Progenitor cell of endocrine pancreas (in vitro differentiated cells): ENCODE measurements around the gene IHH. TPM values are rescaled to one million over a fixed set of nuclear protein-coding genes. Genes with fewer than 3 reads are reported as not detected.

ENCODE experiments used
- DNase-seq: peaks from one replicate; pipeline ENCODE4 v3.0.0; 2021; ENCODE audit warnings: low spot score; ENCODE audit not compliant: unreplicated experiment
- H3K27ac Mint-ChIP-seq: 2 replicates; pipeline ENCODE4 v1.8.0; 2021; ENCODE audit warnings: mild to moderate bottlenecking, moderate library complexity, mixed read lengths
- H3K27me3 Mint-ChIP-seq: 2 replicates; pipeline ENCODE4 v1.8.0; 2021; ENCODE audit warnings: mixed read lengths
- H3K36me3 Mint-ChIP-seq: 2 replicates; pipeline ENCODE4 v1.8.0; 2022; ENCODE audit warnings: mixed read lengths; ENCODE audit not compliant: insufficient read depth
- H3K4me1 Mint-ChIP-seq: 2 replicates; pipeline ENCODE4 v1.8.0; 2021; ENCODE audit warnings: low read depth, mixed read lengths
- H3K4me3 Mint-ChIP-seq: 2 replicates; pipeline ENCODE4 v1.8.0; 2021; ENCODE audit warnings: low read depth, mild to moderate bottlenecking, moderate library complexity, mixed read lengths
- H3K9me3 Mint-ChIP-seq: 2 replicates; pipeline ENCODE4 v1.8.0; 2021; ENCODE audit warnings: low read depth, mixed read lengths
- total RNA-seq: library from RNA; stranded (reverse); gene quantifications from 2 replicates; pipeline ENCODE4 v1.2.1, GENCODE V29; 2021
- TF ChIP-seq, protein P1 (sequence below): fragments of 200-600 bp; sonication (generic); IDR thresholded peaks from one replicate; pipeline ENCODE4 v1.5.0; 2021; ENCODE audit warnings: antibody characterized with exemption, mild to moderate bottlenecking; ENCODE audit not compliant: unreplicated experiment

The IHH gene
- total RNA-seq, 1 donor from 2014 or later: 17.3 TPM

DNA sequence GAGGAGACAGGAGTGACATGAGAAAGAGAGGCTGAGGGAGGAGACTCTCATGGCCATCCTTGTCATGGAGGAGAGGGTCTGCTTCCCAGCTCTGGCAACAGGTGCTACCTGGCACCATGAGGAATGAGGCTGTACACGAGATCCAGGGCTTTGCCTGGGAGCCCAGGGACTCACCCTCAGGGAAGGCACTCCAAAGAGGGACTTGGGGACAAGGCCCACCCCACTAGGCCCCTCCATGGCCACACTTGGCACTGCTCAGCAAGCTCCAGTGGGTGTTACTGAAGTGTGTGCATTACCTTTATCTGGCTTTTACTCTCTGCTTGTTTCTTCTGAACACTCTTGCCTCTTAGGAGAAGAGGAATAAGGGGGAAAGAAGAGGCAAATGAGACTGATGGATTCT is 22.1 kb downstream of the IHH start:
- H3K9me3 Mint-ChIP-seq: no peaks in the 10 kb centered on the region
- DNase-seq: no peak
- H3K27me3 Mint-ChIP-seq: peaks cover 75% of the 10 kb centered on the region
- H3K36me3 Mint-ChIP-seq: no peaks in the 10 kb centered on the region
- TF ChIP-seq, protein P1, sequence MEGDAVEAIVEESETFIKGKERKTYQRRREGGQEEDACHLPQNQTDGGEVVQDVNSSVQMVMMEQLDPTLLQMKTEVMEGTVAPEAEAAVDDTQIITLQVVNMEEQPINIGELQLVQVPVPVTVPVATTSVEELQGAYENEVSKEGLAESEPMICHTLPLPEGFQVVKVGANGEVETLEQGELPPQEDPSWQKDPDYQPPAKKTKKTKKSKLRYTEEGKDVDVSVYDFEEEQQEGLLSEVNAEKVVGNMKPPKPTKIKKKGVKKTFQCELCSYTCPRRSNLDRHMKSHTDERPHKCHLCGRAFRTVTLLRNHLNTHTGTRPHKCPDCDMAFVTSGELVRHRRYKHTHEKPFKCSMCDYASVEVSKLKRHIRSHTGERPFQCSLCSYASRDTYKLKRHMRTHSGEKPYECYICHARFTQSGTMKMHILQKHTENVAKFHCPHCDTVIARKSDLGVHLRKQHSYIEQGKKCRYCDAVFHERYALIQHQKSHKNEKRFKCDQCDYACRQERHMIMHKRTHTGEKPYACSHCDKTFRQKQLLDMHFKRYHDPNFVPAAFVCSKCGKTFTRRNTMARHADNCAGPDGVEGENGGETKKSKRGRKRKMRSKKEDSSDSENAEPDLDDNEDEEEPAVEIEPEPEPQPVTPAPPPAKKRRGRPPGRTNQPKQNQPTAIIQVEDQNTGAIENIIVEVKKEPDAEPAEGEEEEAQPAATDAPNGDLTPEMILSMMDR: no peak
- H3K4me3 Mint-ChIP-seq: no peak overlapping the region
- peaks cover 3% of the 10 kb centered on the region for H3K4me1 Mint-ChIP-seq
- no peak overlapping the region for H3K27ac Mint-ChIP-seq

DNA sequence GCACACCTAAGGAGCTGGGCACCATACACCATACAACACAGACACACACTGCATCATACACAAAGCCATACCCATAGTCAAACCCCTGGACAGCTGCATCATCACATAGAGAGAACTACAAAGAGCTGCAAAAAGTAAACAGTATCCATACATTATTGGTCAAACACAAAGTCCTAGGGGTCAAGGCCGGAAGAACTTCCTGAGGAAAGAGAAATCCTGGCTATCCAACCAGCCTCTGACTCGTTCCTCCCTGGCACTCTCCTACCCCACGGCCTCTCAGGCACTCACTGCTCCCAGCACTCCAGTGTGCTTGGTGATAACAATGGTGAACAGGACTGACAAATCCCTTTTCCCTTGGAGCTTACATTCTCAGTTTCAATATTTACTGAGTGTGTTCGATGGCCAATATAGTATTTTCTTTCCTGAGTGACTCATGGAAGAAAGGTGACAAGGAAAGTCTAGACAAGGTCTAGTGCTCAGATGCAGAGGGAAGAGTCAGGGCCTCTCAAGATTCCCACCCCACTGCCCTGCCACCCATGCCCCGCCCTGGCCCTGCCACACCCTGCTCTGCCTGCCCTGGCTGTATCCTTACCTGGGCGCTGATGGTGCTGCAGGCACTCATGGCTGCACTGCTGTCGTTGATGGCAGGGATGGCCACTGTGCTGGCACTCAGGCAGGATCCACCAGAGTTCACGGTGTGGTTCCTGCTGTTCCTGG is 22.8 kb downstream of the IHH start:
- H3K36me3 Mint-ChIP-seq: no peaks in the 10 kb centered on the region
- TF ChIP-seq, protein P1: no peak
- H3K4me3 Mint-ChIP-seq: no peak overlapping the region
- no peak for DNase-seq
- peaks cover 3% of the 10 kb centered on the region for H3K4me1 Mint-ChIP-seq
- no peak overlapping the region for H3K27ac Mint-ChIP-seq
- H3K9me3 Mint-ChIP-seq: no peaks in the 10 kb centered on the region
- H3K27me3 Mint-ChIP-seq: peaks cover 75% of the 10 kb centered on the region

DNA sequence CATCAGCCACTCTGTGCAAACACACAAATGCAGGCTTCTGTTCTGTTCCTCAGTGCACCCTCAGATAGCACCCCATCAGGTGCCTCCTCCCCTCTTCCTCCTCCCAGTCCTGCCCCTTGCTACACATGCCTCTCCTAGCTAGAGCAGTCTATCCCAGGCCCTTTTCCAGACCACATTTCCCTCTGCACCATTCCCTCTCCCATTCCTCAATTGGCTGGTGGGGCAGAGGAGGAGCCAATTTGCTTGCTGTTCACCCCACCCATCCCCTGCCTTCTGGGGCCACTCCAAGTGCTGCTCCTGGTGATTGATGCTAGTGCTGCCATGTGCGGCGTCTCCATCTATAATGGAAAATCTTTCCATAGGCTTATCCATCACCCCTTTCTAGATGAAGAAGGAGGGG is 24.8 kb downstream of the IHH start:
- no peaks in the 10 kb centered on the region for H3K9me3 Mint-ChIP-seq
- H3K4me3 Mint-ChIP-seq: no peak overlapping the region
- H3K27me3 Mint-ChIP-seq: peaks cover 62% of the 10 kb centered on the region
- TF ChIP-seq, protein P1: no peak
- no peak for DNase-seq
- H3K27ac Mint-ChIP-seq: no peak overlapping the region
- H3K36me3 Mint-ChIP-seq: no peaks in the 10 kb centered on the region
- H3K4me1 Mint-ChIP-seq: no peaks in the 10 kb centered on the region

DNA sequence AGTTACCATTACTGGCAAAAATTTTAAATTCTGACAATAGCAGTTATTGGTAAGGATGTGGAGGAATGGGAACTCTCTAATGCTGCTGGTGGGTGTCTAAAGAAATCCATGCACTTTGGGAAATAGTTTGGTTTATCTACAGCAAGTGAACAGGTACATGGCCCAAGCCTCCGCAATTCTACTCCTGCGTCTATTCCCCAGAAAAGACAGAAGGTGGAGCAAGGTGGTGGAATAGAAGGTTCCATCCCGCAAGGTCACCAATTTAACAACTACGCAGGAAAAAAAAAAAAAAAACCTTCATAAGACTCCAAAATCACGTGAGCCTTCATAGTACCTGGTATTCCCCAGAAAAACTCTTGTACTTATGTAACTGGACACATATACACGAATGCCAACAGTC is 25.9 kb downstream of the IHH start:
- Mint-ChIP-seq H3K27ac (no peak overlapping the region), H3K4me3 (no peak overlapping the region), H3K4me1 (no peaks in the 10 kb centered on the region), H3K9me3 (no peaks in the 10 kb centered on the region), H3K36me3 (no peaks in the 10 kb centered on the region), H3K27me3 (peaks cover 53% of the 10 kb centered on the region)
- no peak for DNase-seq
- TF ChIP-seq, protein P1: no peak

DNA sequence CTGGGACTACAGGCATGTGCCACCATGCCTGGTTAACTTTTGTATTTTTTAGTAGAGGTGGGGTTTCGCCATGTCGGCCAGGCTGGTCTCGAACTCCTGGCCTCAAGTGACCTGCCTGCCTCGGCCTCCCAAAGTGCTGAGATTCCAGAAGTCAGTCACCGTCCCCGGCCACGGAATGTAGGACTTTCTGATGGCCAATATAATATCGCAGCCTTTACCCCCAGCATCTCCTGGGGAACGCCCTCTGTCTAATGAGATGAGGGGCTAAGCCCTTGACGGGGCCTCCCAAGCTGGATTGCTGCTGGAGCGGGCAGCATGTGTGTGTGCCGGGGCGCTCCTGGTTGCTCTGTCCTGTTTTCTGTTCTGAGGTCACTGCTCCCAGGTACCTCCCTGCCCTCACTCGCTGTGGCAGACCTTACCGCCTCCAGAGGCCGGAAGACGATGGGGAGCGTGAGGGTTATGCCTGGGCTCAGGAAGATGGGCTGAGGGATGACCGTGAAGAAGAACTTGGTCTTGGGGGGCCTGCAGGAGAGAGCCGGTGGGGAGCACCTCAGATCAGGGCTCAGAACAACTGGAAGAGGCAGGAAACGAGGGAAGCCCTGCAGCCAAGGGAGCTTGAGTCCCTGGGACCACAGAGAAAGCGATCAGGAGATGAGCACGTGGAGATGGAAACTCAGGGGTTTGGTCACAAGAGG is 28.5 kb downstream of the IHH start:
- peaks cover 50% of the 10 kb centered on the region for H3K27me3 Mint-ChIP-seq
- H3K9me3 Mint-ChIP-seq: no peaks in the 10 kb centered on the region
- no peak overlapping the region for H3K27ac Mint-ChIP-seq
- H3K4me1 Mint-ChIP-seq: no peaks in the 10 kb centered on the region
- H3K36me3 Mint-ChIP-seq: no peaks in the 10 kb centered on the region
- no peak overlapping the region for H3K4me3 Mint-ChIP-seq
- no peak for DNase-seq
- TF ChIP-seq, protein P1: no peak
